Smooth muscle cell (in vitro differentiated cells): ENCODE results near the gene TMPRSS11D. TPM values are rescaled to one million over a fixed set of nuclear protein-coding genes. Genes with fewer than 3 reads are reported as not detected.

Experiments
- DNase-seq: peaks from one replicate; lab custom pipeline; 2025; ENCODE audit not compliant: unreplicated experiment; lab: John Stamatoyannopoulos, UW
- H2AFZ ChIP-seq: fragments of 200-600 bp; sonication (generic); 2 replicates; pipeline ENCODE4 v1.6.0; 2016; ENCODE audit warnings: antibody characterized with exemption, low read depth, mild to moderate bottlenecking
- H3F3A ChIP-seq: fragments of 200-600 bp; sonication (generic); 2 replicates; pipeline ENCODE4 v1.6.0; 2017; ENCODE audit warnings: antibody characterized with exemption, low read depth
- H3K27ac ChIP-seq: fragments of 200-600 bp; sonication (generic); 2 replicates; pipeline ENCODE4 v1.5.1; 2016; ENCODE audit warnings: low read depth, mild to moderate bottlenecking
- H3K27me3 ChIP-seq: fragments of 200-600 bp; sonication (generic); 2 replicates; pipeline ENCODE4 v1.6.1; 2016; ENCODE audit warnings: low read depth, mild to moderate bottlenecking
- H3K36me3 ChIP-seq: fragments of 200-600 bp; sonication (generic); 2 replicates; pipeline ENCODE4 v1.5.1; 2016; ENCODE audit warnings: low read depth
- H3K4me1 ChIP-seq: fragments of 200-600 bp; sonication (generic); 2 replicates; pipeline ENCODE4 v1.5.1; 2016; ENCODE audit warnings: low read depth
- H3K4me2 ChIP-seq: fragments of 200-600 bp; sonication (generic); 2 replicates; pipeline ENCODE4 v1.6.0; 2016; ENCODE audit warnings: mild to moderate bottlenecking
- H3K4me3 ChIP-seq: fragments of 200-600 bp; sonication (generic); 2 replicates; pipeline ENCODE4 v1.5.1; 2016; ENCODE audit warnings: mild to moderate bottlenecking
- H3K79me2 ChIP-seq: fragments of 200-600 bp; sonication (generic); 2 replicates; pipeline ENCODE4 v1.6.0; 2016; ENCODE audit warnings: low read depth, mild to moderate bottlenecking
- H3K9ac ChIP-seq: fragments of 200-600 bp; sonication (generic); 2 replicates; pipeline ENCODE4 v1.6.0; 2016; ENCODE audit warnings: low read depth
- H3K9me3 ChIP-seq: fragments of 200-600 bp; sonication (generic); replicated peaks from 2 replicates; pipeline ENCODE4 v1.5.1; 2016; ENCODE audit warnings: low read depth
- H4K20me1 ChIP-seq: fragments of 200-600 bp; sonication (generic); 2 replicates; pipeline ENCODE4 v1.6.0; 2016; ENCODE audit warnings: low read depth
- CTCF ChIP-seq: fragments of 200-600 bp; sonication (generic); IDR thresholded peaks from 2 replicates; pipeline ENCODE4 v1.5.1; 2017; ENCODE audit warnings: borderline replicate concordance, mild to moderate bottlenecking, antibody characterized with exemption; ENCODE audit not compliant: insufficient read depth, poor library complexity, severe bottlenecking
- WGBS: methylation state at CpG from one replicate; pipeline ENCODE4 v1.1.7; 2016; ENCODE audit warnings: low lambda C conversion rate; 5-methylcytosine and 5-hydroxymethylcytosine counted together
- polyA plus RNA-seq: library from polyadenylated mRNA; unstranded; fragments of >200 nt; fragmentation: Nextera tagmentation; extraction: Ambion mirVana; gene quantifications from 2 replicates; pipeline ENCODE4 v1.2.1, GENCODE V29; 2016
- total RNA-seq: library from RNA; depleted of rRNA; stranded (reverse); fragments of >200 nt; gene quantifications from 2 replicates; pipeline ENCODE4 v1.2.3, GENCODE V29; 2014

The TMPRSS11D gene
- total and polyA plus RNA-seq, 2 experiments from 2014 or later, result not detected

GRCh38 chr4:67874986-67875385 is 8.8 kb downstream of the TMPRSS11D start:
- DNase-seq, result no peak
- H4K20me1 ChIP-seq, result no peaks in the 10 kb centered on the region
- no peaks in the 10 kb centered on the region for H3K4me1 ChIP-seq
- 80% methylated on average over 2 of the region's 2 CpGs for WGBS
- H3K4me2 ChIP-seq, result no peak overlapping the region
- no peak overlapping the region for H3K9ac ChIP-seq
- no peaks in the 10 kb centered on the region for H3F3A ChIP-seq
- H3K79me2 ChIP-seq, result no peaks in the 10 kb centered on the region
- H2AFZ ChIP-seq, result no peak overlapping the region
- H3K4me3 ChIP-seq, result no peak overlapping the region
- H3K36me3 ChIP-seq, result no peaks in the 10 kb centered on the region
- no peaks in the 10 kb centered on the region for H3K27me3 ChIP-seq
- no peaks in the 10 kb centered on the region for H3K9me3 ChIP-seq
- no peak overlapping the region for H3K27ac ChIP-seq
- no peak for TF ChIP-seq CTCF

- H3K4me2 ChIP-seq, result no peak overlapping the region
- H3K9me3 ChIP-seq, result no peaks in the 10 kb centered on the region
- H3K36me3 ChIP-seq, result no peaks in the 10 kb centered on the region
- no peak overlapping the region for H3K27ac ChIP-seq
- H3K9ac ChIP-seq, result no peak overlapping the region
- H3K27me3 ChIP-seq, result no peaks in the 10 kb centered on the region
- no peaks in the 10 kb centered on the region for H3K4me1 ChIP-seq
- 80% methylated on average over 1 of the region's 1 CpG for WGBS
- H4K20me1 ChIP-seq, result no peaks in the 10 kb centered on the region
- DNase-seq, result no peak
- H3K4me3 ChIP-seq, result no peak overlapping the region
- H3F3A ChIP-seq, result no peaks in the 10 kb centered on the region
- H2AFZ ChIP-seq, result no peak overlapping the region
- H3K79me2 ChIP-seq, result no peaks in the 10 kb centered on the region
- TF ChIP-seq CTCF, result no peak
Measured at GRCh38 chr4:67873116-67873515, 10.7 kb downstream of the TMPRSS11D start.

- Histone ChIP-seq H3K9me3 (no peaks in the 10 kb centered on the region), H3K79me2 (no peaks in the 10 kb centered on the region), H3K27me3 (no peaks in the 10 kb centered on the region), H3K9ac (no peak overlapping the region), H2AFZ (peak overlapping the region; percentile 65), H3K27ac (no peak overlapping the region), H4K20me1 (no peaks in the 10 kb centered on the region), H3F3A (no peaks in the 10 kb centered on the region), H3K4me1 (no peaks in the 10 kb centered on the region), H3K4me2 (no peak overlapping the region), H3K36me3 (no peaks in the 10 kb centered on the region), H3K4me3 (no peak overlapping the region)
- no peak for DNase-seq
- TF ChIP-seq CTCF, result peak; percentile 61
Measured at GRCh38 chr4:67871867-67872266, 11.9 kb downstream of the TMPRSS11D start.

- H3K27ac ChIP-seq, result no peak overlapping the region
- H3K4me2 ChIP-seq, result no peak overlapping the region
- H3K36me3 ChIP-seq, result no peaks in the 10 kb centered on the region
- WGBS, result 78% methylated on average over 4 of the region's 4 CpGs
- no peaks in the 10 kb centered on the region for H3K79me2 ChIP-seq
- no peaks in the 10 kb centered on the region for H3K27me3 ChIP-seq
- H3F3A ChIP-seq, result no peaks in the 10 kb centered on the region
- no peaks in the 10 kb centered on the region for H3K9me3 ChIP-seq
- DNase-seq, result no peak
- no peak overlapping the region for H3K9ac ChIP-seq
- no peak overlapping the region for H3K4me3 ChIP-seq
- TF ChIP-seq CTCF, result no peak
- no peaks in the 10 kb centered on the region for H4K20me1 ChIP-seq
- H2AFZ ChIP-seq, result no peak overlapping the region
- H3K4me1 ChIP-seq, result no peaks in the 10 kb centered on the region
Measured at GRCh38 chr4:67869580-67870190, 14.1 kb downstream of the TMPRSS11D start.
